Measurements from ENCODE around the gene COMMD9.
A peak's percentile ranks its signal among the peaks of the same experiment; 100 is the strongest.
"Not testable (repeated sequence)": the region's sequence is repeated elsewhere in the genome, so short reads cannot be mapped to it uniquely, and the experiment has no call there.

COMMD9 gene

DNA sequence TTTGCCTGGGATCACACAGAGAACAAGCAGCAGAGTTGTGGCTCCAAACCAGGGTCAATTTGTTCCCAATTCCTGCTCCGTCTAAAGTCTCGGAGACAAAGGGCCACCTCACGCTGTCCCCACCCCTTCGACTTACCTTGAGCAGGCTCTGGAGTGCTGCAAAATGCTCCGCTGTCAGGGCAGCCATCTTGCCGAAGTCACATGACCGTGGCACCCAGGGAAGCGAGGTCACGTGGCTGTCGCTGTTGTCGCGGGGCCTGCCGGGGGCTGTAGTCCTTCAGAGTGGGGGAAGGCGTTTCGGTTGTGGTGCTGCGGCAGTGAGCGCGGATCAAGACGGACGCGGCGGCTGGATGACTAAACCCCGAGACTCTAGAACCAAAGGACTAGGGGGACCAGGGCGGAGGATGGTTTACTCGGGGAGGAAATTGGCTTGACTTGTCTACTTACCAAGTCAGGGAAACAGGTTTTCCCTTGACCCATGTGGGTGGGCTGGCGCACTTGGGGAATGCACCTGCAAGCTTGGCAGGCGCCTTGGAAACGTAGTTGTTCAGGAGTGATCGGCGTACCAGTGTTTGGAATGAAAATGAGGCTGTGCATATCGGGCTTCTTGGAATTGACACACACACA, at the start of gene COMMD9:
Gene COMMD9, minus strand, starts transcription at position 199 of the 627 bp plus-strand sequence. Its CDS starts 12 bp downstream, at position 187.
- DNase-seq: peak; percentile 94

DNA sequence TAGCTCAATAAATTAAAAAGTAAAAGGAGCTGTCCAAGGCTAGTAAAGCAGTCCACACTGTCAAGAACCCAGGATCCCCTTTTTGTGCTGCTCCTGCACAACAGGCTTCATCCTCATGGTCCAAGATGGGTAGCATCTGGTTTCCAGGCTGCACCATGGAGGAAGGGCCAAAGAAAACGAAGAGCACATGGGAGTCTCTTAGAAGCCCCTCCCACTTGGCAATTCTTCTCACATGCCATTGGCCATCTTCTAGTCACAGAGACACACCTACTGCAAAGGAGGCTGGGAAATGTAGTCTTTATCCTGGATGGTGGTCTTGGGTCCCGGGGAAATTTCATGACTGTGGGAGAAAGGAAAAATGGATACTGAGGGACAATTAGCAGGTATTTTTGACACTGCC, 44.7 kb upstream of the COMMD9 start:
- DNase-seq: peak; percentile 23

DNA sequence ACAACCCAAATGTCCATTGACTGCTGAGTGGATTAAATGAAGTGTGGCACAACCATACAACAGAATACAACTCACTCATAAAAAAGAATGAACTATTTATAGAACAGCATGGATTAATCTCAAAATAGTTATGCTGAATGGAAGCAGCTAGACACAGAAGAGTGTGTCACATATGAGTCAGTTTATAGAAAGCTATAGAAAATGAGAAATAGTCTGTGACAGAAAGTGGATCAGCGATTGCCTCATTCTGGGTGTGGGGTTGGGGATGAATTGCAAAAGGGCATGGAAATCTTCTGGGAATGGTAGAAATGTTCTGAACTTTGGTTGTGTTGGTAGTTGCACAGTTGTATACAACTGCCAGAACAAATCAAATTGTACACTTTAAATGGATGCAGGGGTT, 44.2 kb upstream of the COMMD9 start:
- DNase-seq: peak; percentile 77

DNA sequence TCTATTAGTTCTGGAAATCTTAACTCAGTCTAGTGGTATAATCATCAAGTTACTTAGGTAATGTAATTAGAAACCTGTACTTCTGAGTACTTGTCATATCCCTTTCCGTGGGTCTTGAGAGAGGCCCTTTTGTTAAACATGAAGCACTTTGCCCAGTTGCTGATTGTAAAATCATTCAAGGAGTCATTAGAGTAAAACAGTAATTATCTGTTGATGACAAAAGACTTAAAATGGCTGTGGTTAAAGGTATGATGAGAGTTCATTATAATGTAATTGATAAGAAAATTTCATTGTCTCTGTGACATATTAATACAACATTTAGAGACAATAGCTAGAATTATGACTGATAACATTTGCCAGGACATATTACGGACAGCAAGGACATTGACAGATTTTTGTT, 41.2 kb upstream of the COMMD9 start:
- no peak for DNase-seq

DNA sequence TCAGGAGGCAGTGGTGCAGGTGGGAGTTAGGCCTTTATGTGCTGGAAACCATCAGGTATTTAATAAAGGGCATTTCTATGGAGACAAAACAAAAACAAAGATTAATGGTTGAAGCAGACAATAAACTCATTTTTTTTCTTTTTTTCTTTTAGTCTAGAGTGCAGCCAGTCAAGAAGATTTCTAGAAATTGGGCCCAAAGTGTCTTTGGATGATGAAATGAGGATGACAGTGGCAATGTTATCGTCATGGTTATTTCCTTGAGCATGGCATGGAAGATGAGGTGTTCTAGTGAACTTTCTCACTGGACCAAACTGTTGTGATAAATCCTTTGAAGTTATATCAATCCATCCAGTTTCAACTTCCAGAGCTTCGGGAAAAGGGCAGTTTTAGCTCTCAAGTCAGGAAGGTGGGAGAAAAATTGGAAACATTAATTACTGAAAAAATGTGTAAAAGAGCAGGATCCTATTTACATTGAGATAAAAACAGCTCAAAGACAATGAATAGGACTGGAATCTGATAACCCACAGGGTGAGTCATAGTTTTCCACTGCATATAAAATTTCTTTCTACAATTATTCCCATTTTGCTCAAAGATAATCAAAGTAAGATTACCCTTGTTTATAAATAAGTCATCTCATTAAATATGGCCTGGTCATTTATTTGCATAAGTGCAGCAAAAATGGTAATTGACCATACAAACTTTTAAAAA, 39.9 kb upstream of the COMMD9 start:
- no peak for DNase-seq

DNA sequence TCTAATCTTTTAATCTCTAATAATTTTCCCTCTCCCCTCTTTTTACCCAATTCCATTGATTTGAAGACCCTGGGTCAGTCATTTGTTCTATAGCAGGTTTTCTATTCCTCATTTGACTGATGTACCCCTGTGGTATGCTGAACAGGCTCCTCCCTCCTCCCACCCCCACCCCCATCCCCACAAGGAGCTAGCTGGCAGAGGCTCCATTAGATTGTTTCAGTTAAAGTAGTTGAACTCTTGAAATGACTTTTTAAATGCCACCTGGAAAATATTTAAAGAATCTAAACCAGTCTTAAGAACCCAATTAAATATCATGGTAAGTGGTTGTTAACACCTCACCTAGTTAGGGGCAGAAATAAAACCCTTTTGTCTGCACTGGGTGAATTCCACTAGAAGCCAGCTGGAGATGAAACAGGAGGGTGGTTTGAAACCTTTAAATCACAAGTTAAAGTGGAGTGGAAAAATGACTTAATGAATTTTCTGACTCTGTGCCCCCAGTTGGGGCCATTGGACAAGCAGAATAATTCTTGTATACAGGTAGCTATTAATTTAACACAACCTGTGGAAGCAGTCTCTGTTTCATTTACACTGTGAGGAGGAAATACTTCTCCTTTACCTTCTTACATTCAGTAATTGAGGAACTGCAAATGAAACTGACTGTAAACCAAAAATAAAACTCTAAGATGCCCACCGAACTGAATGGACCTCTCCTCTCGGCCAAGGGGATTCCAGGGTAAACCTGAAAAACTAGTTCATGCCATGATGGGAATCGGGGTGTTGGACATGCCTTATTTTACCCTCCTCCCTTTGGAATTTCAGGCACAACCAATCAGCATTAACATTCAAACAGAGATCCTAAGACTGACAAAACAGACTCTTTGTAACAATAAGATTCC, 37.5 kb upstream of the COMMD9 start:
- peak; percentile 13 for DNase-seq

DNA sequence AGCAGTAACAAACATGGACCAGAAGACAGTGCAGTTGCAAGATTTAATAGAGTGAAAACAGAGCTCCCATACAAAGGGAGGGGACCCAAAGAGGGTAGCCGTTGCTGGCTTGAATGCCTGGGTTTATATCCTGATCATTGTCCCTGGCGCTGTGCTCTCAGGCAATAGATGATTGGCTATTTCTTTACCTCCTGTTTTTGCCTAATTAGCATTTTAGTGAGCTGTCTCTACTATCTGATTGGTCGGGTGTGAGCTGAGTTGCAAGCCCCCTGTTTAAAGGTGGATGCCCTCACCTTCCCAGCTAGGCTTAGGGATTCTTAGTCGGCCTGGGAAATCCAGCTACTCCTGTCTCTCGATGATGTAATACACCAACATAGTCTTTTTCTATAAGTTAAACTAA, 36.2 kb upstream of the COMMD9 start:
- not testable (repeated sequence) for DNase-seq

DNA sequence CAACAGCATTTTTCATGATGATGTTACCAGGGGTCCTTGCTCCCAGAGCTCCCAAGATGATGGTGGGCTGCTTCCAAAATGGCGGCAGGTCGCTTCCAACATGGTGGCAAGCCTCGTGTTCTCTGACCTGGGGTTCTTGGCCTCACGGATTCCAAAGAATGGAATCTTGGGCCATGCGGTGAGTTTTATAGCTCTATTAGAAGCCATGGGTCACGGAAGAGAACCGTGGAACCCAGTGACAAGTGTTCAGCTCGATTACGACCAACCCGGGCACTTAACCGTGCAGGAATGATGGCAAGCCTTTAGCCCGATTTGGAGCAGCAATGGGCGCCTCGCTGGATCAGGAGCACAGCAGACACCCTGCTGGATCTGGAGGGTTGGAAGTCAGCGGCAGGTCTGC, 35.7 kb upstream of the COMMD9 start:
- DNase-seq: not testable (repeated sequence)

DNA sequence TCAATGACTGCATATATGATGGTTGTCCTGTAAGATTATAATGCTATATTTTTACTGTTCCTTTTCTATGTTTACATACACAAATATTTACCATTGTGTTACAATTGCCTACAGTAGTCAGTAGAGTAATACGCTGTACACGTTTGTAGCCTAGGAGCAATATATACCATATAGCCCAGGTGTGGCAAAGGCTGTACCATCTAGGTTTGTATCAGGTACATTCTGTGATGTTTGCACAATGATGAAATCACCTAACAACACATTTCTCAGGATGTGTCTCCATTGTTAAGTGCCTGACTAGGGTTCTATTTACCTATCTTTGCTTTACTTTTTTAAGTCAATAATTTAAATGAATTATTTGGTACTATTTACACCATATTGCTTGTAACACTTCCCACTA, 28.8 kb upstream of the COMMD9 start:
- no peak for DNase-seq

DNA sequence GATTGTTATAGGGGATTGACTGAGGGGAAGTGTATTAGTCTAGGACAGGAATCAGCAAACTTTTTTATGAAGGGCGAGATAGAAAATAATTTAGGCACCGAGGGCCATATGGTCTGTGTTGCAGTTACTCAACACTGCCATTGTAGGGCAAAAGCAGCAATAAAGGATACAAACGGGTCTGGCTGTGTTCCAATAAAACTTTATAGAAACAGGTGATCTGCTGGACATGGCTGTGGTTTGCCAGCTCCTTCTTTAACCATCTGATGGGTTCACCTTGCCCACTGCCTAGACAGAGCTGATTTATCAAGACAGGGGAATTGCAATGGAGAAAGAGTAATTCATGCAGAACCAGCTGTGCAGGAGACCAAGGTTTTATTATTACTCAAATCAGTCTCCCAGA, 26.8 kb upstream of the COMMD9 start:
- no peak for DNase-seq

DNA sequence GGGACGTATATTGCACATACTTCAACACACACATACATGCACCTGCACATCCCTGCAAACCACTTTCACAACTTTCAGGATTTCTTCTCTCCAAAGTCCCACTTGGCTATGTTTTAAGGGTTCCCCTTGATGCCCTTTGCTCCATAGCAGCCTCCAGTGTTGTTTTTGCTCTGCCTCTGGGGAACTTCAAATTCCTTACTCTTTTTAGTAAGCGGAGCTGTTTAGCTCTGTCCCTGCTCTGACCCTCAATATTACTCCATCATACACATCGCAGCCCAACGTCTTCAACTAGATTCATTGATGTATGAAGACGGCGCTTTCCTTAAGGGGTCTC, 25.2 kb upstream of the COMMD9 start:
- no peak for DNase-seq

DNA sequence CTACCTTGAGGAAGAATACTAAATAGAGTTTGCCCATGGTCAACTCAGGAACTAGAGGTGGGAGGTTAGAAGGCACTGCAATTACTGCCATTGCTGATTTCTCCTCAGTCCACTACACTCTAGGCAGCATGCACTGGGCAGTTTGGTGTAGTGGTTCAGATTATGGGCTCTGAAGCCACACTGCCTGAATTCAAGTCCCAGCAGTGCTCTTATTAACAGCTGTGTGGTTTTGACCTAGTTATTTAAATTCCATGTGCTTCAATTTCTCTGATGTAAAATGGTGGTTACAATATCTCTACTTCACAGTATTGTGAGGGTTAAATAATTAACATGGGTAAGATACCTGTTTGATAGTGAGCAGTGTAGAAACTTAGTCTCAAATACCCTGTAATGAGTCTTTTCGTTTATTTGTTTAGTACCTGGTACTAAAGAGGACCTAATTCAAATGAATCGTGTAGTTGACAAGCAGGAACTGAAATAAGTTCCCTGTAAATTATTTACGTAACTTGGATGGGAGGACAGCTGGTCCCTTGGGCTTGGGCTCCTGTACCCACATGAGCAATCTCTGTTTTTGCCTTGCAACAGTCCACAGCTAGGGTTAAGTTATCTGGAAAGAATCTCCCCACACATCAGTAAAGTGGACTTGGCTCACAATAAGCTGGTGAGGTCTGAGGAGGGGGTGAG, 24.7 kb upstream of the COMMD9 start:
- peak; percentile 38 for DNase-seq

DNA sequence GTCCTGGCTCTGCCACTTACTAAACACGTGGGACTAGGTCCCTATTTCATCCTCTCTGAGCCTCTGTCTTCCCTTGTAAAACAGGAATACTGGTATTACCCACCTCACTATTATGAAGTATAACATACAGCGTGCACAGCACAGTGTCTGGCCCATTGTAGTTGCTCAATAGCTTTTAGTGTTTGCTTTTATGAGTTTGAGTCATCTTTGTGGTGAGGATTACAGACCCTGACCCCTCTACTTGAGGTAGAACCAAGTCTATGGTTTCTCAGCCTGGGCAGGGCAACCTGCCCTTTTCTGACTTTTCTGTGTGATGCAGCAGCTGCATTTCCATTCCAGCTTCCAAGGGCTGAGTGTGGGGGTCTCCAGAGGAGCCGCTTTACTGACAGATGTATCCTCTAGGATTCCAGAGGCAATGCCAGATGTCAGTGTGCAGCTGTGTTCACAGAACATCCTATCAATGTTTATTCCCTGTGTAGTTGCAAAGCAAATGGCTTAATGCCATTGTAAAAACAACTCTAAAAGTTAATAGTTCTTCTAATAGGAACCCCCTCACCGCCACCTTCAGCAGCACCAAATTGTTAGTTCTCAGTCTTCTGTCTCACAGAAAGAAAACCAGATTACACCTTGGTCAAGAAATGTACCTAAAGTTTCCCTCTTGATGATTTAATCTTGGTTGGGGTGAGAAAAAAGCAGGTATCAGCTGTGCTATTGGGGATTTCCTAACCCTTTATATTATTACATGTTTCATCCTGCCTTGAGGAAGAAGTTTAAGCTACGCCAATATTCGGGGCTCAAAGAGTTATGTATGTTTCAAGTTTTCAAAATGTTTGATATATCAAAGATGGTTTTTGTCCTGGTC, 23.6 kb upstream of the COMMD9 start:
- DNase-seq: no peak

DNA sequence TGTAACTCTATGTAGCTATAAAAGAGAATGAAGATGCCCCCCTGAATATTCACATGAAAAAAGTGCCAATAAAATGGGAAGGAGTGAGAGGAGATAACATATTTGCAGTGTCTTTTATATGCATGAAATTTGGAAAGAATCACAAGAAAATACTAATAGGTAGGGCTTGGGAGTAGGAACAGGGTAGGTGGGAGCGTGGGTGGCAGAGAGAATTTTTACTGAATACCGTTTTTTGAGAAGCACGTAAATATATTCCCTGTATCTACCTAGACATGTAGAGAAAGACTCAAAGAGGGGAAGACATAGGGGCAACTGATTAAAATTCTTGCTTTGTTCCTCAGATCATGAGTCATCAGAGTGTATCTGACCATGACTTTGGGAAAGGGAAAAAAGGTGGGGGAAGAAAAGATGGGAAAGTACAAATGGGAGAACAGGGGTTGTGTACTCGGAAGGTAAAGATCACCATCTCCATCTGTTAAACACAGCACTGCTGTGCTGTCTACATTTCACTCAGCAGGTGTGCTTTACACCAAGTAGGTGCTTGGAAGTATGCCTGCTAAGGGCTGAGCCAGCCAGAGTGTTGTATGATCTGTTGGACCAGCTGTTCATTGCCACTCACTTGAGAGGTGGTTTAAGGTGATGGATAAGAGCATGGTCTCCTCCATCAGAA, 22.8 kb upstream of the COMMD9 start:
- no peak for DNase-seq

DNA sequence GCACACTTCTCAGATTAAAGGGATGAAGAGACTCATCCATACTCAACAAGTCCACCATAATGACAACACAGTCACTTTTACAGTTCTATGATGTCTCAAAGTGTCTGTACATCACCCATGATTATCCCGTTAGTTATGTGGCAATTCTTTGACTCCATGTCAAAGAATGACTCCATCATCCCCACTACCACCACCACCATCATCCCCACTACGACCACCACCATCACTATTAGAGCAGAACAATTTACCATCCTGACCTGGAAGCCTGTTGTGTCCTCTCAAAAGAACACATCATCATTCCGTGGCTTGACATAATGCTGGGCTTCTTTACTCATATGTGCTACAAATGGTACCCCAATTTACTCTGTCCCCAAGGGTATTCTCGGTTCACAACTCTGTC, 20.6 kb upstream of the COMMD9 start:
- DNase-seq: no peak

DNA sequence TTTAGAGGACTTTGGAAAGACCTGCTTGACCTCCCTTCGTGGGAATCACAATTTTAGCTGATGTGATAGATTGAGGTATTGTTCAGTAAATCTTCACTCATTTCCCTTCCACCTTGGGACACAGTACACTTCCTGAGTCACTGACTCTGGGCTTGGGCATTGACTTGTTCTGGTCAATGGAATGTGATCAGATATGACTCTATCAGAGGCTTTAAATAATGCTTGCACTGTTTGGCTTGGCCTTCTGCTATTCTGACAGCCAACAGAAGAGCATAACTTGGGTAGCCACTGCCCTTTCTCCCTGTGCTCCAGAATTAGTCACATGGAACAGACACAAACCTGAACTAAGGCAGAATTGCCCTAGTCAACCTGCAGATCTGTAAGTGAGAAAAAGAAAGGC, 19.4 kb upstream of the COMMD9 start:
- DNase-seq: no peak

DNA sequence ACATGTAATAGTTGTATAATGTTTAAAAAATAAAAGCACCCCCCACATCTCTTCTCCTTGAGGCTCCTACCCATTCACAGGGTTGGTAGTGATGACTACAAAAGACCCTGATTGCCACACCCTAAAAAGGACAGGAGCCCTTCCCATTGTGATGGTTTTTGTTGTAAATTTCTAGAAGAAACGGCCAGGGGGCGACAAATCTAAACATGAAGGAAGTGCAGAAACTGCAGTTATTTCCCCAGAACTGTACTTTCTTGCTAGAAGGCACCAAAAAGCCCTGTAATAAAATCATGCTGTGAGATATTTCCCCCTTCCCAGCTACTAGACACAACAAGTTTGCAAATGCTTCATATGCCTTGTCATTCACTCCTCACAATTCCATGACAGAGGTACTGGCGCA, 17.7 kb upstream of the COMMD9 start:
- peak; percentile 69 for DNase-seq

DNA sequence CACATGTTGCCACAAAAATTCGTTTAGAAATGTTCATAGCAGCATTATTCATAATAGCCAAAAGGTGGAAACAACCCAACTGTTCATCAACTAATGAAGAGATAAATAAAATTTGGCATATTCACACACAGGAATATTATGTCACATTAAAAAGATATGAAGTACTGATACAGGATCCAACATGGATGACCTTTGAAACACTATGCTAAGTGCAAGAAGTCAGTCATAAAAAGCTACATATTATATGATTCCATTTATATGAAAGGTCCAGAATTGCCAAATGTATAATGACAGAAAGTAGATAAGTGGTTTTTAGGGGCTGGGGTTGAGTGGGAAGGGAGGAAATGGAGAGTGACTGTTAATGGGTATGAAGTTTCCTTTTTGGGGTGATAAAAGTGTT, 15.8 kb upstream of the COMMD9 start:
- no peak for DNase-seq

DNA sequence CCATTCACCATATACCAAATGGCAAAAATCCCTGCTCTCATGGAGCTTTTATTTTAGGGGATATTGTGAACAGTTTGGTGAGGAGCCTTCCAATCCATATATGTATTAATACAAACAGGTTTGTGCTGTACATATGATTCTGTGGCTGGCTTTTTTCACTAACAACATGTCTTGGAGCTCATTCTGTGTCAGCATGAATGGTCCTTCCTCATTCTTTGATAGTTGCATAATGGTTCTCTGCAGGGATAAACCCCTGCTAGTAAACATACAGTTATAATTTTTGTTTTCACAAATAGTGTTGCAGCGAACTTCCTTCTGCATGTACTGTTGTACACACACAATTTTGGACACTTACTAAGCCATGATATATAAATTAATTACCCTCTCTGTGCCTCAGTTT, 15.1 kb upstream of the COMMD9 start:
- peak; percentile 72 for DNase-seq

DNA sequence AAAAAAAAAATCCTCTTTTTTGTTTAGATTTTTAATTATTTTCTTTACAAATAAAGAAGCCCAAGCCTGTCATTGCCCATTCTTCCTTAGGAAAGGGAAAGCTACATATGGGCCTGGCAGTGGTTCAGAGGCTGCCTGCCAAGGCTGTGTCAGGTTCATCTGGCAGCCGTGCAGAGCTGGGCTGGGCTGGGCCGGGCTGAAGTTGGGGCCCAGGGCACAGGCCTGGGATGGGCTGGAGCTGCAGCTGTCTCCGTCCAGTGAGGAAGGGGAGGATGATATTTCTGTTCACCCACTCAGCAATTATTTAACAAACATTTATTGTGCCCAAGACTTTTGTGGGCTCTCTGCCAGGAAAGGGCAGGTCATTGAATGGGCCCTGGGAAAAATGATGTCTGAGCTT, 11.4 kb upstream of the COMMD9 start:
- no peak for DNase-seq

DNA sequence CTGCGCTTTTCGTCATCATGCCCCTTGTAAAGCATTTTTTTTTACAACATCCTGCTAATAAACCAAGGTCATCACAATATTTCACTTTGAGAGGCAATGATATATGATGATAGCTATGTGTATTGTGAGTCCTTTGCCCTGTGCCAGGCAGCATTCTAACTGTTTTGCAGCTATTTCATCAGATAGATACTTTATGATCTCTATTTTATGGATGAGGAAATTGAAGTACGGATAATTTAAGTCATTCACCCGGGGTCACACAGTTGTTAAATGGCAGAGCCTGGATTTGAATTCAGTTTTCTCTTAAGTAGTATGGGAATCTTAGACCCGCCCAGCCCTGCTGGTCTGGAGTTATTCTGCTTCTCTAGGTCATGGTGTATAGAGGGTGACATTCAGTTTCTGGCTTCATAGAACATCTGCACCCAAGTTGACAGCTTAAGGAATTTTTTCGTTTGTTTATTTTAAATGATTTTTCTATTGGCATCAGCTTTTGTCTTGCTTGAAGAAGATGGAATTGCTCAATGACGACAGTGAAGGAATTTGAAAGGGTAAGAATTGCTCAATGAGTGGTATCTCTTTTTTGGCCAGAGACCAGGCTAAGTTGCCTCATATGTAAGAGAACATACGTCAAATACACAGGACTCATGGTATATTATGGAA, 7.8 kb upstream of the COMMD9 start:
- DNase-seq: peak; percentile 74

All from inflammatory macrophage treated with lipopolysaccharide for 4 hours (primary cell).